ENCODE measurements around the gene KARS1.

DNA sequence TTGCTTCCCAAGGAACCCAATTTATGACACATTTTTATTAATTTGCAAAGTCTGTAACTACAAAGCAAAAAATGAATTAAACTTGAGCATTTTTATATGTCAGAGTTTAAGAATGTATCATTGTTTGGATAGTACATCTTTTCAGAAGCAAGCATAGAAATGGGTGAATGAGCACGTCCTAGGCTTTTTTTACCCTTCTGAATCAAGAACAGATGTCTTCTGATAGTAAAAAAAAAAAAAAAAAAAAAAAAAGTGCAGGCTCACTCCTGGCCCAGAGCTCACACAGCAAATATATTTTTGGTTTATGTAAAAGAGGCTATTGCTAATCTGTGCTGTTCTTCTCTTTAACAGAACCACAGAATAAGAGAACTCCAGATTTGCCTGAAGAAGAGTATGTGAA, 6.5 kb upstream of the KARS1 start:
- TF ChIP-seq POLR2A (IDR thresholded peaks at IDR 0.05; ENCODE audit: low read depth, low read length) (no peak), TAF1 (IDR thresholded peaks at IDR 0.05; ENCODE audit: borderline replicate concordance, low read depth, low read length) (no peak)

Measured in GM12892 (cell line).